IPS-18c (cell line): ENCODE measurements around the gene RBP2.

ENCODE experiments used
- H3K4me3 ChIP-seq: 2 replicates; pipeline ENCODE4 v1.7.0; 2013; ENCODE audit warnings: low read depth, mild to moderate bottlenecking, low read length, moderate library complexity; ENCODE audit not compliant: insufficient read depth
- H3K9me3 ChIP-seq: one replicate; pipeline ENCODE4 v1.6.1; 2013; ENCODE audit warnings: mild to moderate bottlenecking, low read length, moderate library complexity; ENCODE audit not compliant: control insufficient read depth, insufficient read depth

RBP2 gene

GRCh38 chr3:139476348-139476747 is at the start of gene RBP2:
RBP2 (minus strand) TSS chr3:139476516; CDS start chr3:139476459, 57 bp downstream.
- Histone ChIP-seq H3K9me3 (no peaks in the 10 kb centered on the region), H3K4me3 (no peak within 1 kb of the TSS)

DNA sequence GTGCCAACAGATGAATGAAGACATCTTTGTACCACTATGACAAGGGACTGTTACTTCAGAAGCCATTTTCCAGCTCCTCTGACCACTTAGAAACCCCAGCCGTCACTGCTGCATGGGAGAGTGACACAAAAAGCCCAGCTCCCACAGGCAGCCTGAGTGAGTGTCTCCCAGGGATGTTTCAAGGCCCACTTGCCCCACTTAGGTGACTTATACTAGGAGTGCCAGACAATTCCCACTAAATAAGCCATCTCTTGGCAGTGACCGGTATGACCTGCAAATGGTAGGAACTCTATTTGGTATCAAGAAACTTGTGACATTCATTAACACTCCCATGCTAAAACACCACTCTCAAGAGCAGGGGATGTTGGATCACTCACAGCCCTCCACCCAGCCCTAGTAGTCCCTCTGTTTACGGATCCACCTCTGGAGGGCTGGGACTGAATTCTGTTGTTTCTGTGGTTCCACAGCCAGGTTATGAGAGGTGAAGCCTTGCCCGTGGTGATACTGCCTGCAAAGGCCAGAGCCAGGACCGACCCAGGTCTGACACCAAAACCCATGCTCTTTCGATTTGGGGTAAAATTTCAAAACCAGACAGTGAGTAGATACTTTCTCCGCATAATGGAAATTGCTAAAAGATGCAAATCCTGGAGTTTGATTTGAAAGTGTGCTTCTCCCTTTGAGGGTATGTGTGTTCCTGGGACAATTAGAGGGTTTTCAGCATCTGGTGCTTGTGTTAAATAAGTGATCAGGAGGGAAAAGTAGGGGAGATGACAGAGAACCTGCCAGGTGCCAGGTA is 48.7 kb upstream of the RBP2 start:
- no peaks in the 10 kb centered on the region for H3K9me3 ChIP-seq
- no peak overlapping the region for H3K4me3 ChIP-seq

DNA sequence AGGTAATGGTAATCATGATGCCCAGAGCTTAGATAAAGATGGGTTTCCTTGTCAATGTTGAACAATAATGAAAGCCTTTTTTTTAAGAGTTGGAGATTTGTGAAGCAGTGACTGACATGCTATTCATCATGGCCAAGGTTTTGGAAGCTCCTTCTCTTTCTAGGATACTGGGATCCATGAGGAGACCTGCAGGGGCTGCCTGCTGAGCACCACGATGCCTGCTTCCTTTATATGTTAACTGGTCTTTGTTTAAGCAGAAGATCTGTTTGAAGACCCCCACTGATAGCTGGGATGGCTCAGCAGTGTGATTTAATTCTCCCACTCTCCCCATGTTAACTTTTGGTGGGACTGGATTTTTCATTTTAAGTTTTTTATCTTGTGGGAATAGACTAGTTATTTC is 47.4 kb upstream of the RBP2 start:
- no peak overlapping the region for H3K4me3 ChIP-seq

DNA sequence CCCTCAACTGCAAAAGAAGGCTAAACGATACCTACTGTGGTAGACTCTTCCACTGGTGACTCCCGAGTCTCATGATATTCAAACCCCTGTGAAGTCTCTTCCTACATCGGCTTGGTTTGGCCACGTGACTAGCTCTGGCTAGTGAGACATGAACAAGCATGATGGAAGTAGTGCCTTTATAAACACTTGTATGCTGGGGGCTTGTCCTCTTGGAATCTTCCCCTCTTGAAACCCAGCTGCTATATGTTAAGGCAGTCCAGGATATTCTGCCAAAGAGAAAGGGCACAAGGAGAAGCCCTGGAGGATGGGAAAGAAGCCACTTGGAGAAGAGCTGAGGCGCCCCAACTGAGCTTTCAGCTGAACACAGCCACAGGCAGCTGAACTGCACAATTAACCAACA is 46.9 kb upstream of the RBP2 start:
- H3K4me3 ChIP-seq = no peak overlapping the region
- H3K9me3 ChIP-seq = no peaks in the 10 kb centered on the region

More for the DNA sequence above, 47.4 kb upstream of the RBP2 start:
- H3K9me3 ChIP-seq = no peaks in the 10 kb centered on the region

GRCh38 chr3:139522421-139522820 is 46.1 kb upstream of the RBP2 start:
- no peaks in the 10 kb centered on the region for H3K9me3 ChIP-seq
- no peak overlapping the region for H3K4me3 ChIP-seq

DNA sequence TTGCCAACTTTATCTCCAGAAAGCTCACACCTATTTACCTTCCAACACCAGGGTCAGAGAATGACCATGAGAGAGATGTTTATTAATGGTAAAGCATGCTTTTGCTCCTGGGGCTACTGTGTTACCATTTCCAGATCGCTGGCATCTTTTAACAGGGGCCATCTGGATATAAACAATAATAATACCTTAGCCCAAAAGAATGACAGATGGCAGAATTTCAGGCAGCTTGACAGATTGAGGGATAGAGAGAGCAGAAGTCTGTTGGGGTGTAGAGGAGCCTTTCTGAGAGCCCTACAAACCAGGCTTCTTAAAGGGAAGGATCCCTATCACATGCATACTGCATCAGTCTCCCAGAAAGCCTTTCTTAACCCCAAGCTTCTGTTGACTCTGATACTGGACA is 45.5 kb upstream of the RBP2 start:
- Histone ChIP-seq H3K4me3 (no peak overlapping the region), H3K9me3 (no peaks in the 10 kb centered on the region)

DNA sequence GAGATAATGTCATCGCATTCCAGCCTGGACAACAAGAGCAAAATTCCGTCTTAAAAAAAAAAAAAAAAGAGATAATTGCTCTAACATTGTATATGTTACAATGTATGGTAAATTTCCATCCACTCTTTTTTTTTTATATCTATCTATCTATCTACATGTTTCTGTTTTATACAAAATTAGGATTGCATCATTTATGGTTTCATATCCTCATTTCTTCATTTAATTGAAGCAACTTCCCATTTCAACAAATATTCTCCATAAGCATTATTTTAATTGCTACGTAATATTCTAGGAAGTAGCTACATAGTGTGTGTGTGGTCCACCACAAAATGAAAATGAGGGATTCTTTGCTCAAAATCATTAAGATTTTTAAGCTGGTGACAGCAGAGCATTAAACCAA is 44.8 kb upstream of the RBP2 start:
- Histone ChIP-seq H3K4me3 (no peak overlapping the region), H3K9me3 (no peaks in the 10 kb centered on the region)

DNA sequence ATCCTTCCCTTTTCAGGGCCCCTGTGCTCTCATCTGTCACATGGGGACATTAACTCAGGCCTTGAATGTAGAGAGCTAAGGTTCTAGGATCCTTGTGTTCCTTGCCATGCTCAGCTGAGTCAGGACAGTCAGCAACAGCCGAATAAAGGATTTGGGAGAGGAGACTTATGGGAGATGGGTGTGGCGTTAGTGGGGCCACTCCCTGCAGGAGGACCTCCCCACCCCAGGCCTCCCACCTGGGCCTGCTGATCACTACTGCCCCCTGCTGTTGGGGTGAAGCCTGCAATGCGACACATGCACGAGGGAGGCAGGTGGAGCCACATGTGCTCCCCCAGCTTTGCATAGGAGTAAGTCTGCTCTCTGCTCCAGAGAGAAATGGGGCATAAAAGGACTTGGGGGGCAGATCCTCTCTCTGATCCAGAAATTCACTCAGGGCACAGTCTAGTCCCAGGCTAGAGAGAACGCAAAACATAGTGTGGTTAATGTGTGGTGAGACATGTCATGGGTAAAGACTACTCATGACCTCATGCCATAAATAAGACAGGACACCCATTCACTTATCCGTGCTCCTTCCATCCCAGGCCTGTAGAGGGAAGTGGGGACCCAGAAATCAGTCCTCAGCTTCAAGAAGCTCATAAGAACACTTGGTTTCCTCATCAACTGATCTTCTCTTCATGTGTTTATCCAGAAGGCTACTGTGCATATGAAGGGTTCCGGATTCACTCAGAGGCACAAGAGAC is 43.9 kb upstream of the RBP2 start:
- Histone ChIP-seq H3K4me3 (no peak overlapping the region), H3K9me3 (no peaks in the 10 kb centered on the region)

- no peak overlapping the region for H3K4me3 ChIP-seq
- H3K9me3 ChIP-seq = no peaks in the 10 kb centered on the region
Measured at GRCh38 chr3:139518926-139519842, 42.9 kb upstream of the RBP2 start.

DNA sequence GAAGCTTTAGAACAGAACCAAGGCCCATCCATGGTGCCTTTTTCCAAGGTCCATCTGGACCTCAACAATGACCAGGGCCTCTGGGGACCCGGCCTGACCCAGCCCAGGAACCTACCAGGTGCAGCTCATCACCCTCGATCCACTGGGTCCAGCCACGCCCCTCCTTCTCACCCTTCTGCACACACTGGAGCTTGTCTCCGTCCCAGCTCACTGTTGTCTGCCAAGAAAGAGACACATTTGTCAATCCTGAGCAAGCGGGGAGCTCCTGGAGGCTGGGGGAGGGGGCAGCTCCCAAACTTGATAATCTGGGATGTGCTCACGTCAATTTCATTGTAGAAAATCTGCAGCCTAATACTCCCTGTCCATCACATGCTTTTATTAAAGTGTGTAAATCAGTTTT is 42.0 kb upstream of the RBP2 start:
- no peaks in the 10 kb centered on the region for H3K9me3 ChIP-seq
- no peak overlapping the region for H3K4me3 ChIP-seq

DNA sequence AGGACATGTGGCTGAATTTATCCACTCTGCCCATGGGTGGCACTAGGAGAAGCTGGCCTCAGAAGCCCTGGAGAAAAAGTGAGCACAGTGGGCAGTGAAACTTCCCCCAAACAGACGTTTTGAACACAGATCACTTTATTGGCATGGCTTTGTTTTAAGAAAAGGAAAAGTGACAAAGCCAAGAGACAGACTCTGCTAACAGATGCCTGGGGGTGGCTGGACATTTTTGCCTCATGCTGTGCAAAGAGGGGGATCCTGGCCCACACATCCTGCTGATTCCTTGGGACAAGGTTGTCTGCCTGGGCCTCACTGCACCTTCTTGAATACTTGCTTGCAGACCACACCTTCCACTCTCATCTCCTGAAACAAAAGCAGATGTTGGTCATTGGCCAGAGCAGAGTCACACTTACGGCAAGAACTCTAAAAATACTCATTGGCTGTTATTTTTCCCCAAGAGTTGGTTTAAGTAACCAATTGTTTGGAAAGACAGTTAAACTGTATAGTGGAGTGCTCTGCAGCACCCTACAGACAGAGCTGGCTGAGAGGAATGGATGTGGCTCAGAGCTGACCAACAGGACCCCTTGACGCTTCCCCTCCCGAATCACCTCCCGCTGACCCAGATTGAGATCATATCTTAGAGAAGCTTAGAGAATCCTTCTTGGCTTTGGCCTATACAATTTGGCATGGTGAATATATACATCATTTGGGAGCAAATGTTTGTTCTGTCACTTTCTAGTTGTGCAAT is 41.2 kb upstream of the RBP2 start:
- Histone ChIP-seq H3K4me3 (no peak overlapping the region), H3K9me3 (no peaks in the 10 kb centered on the region)

DNA sequence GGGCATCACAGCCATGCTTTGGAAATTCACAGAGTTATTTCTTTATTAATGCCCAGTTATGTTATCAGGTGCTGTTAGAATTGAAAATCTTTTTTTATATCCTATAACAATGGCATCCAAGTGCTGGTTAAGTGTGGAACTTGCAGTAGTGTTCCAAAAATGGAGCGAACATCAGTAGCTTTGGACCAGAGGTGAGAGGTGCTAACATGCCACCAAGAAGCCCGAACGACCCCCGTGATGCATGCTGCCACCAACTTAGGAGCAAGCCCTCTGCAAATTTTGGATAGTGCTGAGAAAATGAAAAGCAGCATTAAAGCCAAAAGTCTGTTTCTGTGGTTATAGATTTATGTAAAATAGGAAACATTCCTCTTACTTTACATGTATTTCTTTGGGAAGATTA is 38.4 kb upstream of the RBP2 start:
- Histone ChIP-seq H3K9me3 (no peaks in the 10 kb centered on the region), H3K4me3 (no peak overlapping the region)

DNA sequence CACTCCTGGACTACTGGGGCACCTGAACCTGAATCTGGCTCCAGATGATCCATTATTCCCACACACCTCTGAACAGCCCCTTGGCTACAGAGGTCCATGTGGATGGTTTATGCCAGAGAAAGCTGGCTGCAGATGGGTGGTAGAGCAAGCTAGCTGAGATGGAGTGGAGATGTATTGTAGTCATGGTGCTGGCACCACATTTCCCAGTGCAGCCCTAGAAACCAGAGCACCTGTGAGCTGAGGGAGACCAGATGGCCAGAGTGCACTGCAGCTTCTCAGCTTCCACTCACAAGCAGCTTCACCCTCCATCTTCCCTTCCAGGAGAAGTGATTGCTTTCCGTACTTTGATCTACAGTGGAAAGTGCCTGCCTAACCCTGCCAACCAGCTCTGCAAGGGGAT is 33.3 kb upstream of the RBP2 start:
- H3K9me3 ChIP-seq = no peaks in the 10 kb centered on the region

GRCh38 chr3:139506766-139507165 is 30.4 kb upstream of the RBP2 start:
- H3K9me3 ChIP-seq = no peaks in the 10 kb centered on the region
- no peak overlapping the region for H3K4me3 ChIP-seq

More for the DNA sequence above, 33.3 kb upstream of the RBP2 start:
- H3K4me3 ChIP-seq = no peak overlapping the region

DNA sequence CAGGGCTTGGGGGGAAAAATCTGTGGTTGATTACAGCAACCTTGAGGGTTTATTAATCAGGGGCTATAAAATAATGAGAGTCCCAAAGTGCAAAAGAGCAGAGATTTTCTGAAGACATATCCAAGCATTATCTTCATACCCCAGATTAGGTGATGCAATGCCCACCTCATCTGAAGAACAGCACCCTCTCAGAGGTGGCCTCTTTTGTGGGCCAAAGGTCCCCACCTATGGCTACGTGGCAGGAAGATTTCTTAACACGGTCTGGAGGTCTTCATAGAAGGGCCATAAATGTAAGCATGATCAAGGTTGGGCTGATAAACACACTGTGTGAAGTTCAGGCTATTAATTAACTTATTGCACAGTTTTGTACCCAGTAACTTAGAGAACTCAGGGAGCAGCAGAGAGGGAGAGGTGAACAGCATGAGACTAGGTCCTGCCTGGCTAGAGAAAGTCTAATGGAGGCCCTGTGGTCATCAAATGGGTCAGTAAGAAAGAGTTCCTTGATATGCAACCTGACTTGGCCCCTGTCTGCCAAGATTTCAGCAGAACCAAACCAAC is 29.6 kb upstream of the RBP2 start:
- no peaks in the 10 kb centered on the region for H3K9me3 ChIP-seq

GRCh38 chr3:139499536-139499935 is 23.2 kb upstream of the RBP2 start:
- H3K9me3 ChIP-seq = no peaks in the 10 kb centered on the region

More for the DNA sequence above, 29.6 kb upstream of the RBP2 start:
- H3K4me3 ChIP-seq = no peak overlapping the region

More at GRCh38 chr3:139499536-139499935, 23.2 kb upstream of the RBP2 start:
- H3K4me3 ChIP-seq = no peak overlapping the region
